Non-pigmented ciliary epithelial cell (primary cell): ENCODE measurements around the gene STAB2.
"Not testable (repeated sequence)": the region's sequence is repeated elsewhere in the genome, so short reads cannot be mapped to it uniquely, and the experiment has no call there.

Experiments
- DNase-seq: peaks from one replicate; pipeline ENCODE4 v3.0.0-alpha.2; 2010; ENCODE audit warnings: low read depth

STAB2 gene

DNA sequence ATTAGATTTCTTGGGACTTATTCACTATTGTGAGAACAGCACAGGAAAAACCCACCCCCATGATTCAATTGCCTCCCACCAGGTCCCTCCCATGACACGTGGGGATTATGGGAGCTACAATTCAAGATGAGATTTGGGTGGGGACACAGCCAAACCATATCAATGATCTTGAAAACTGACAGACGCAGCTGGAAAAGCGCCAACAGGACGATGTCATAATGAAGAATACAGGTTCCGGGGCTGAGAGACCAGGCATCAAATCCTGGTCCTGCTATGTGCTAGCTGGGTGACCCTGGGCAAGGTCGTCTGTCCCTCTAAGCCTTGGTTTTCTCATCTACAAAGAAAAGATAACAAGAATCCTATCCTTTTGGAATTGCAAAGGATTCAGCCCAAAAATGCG lies 222.6 kb downstream of the STAB2 start:
- not testable (repeated sequence) for DNase-seq

DNA sequence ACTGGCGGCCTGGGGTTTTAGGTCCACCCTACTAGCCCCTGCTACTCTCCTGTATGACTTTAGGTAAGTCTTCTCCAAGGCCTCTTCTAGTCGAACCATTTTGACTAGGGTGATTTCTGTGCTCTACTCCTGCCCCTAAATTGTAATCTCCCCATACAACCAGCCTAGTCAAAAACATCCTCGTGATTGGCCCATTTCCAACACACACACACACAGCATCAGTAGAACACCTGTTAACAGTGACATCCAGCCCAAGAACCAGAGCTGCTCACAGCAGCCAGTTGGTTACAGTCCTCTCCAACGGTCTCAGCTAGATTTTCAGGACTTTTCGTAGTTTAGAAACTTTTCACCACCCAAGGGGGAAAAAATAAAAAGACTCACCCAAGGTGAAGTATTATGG lies 223.0 kb downstream of the STAB2 start:
- no peak for DNase-seq

DNA sequence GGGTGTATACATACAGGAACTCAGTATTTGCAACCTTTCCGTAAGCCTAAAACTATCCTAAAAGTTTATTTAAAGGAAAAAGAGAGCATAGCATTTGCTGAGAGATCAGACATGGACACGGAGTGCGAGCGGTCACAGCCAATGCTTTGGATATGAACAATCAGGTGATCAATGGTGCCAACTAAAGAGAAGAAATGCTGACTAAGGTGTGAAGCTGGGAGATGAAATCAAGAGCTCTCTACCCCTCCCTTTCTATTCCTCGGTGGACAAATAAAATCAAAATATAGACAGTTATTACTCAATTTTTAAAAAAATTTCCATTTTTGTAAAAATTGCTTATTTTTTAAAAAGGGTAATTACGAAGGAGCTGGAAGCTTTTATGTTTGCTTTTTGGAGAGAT lies 224.7 kb downstream of the STAB2 start:
- no peak for DNase-seq

DNA sequence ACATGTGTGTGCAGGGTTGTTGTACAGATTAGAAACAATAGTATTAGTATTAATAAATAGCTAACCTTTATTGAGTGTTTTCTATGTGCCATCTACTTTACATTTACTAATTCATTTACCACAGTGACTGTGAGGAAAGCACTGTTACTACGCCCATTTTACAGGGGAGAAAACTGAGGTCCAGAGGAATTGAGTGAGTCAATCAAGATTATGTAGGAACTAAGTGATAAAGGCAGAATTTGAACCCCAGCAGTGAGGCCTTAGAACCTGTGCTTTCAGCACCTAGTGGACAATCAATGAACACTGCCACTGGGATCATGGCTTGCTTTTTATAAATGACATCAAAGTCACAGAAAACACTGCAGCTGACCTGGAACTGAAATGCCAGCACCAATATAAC lies 225.7 kb downstream of the STAB2 start:
- no peak for DNase-seq

DNA sequence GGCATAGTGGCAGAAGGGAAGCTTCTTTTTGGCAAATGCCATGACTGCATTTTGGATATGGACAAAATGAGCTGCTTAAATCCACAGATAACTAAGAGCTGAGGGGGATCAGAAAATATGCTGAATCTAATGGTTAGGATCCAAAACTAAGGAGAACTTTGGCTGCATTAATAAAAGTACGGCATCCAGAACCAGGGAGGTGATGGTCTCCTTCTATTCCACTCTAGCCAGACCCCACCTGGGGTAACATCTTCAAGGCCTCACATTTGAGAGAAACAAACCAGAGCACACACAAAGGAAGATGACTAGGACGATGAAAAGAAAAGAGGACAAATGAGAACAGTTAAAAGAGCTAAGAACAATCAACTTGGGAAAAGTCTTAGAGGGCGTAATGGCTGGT lies 226.4 kb downstream of the STAB2 start:
- DNase-seq: no peak

DNA sequence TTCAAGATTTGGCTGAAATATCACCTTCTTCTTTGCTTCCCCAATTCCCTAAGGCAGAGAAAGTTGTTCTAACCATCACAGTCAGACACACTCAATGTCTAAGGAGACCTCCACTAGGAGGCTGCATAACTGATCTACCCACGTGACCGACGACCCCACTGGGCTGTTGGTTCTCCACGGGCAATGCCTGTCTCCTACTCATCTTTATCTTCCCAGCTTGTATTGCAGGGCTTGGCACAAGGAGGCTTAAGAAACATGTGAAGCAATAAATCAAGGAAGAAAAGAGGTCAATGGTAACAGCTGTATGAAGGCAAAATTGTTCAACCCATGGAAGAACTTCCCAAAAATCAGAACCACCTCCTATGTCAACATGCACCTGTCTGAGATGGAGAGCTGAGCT lies 226.9 kb downstream of the STAB2 start:
- no peak for DNase-seq

DNA sequence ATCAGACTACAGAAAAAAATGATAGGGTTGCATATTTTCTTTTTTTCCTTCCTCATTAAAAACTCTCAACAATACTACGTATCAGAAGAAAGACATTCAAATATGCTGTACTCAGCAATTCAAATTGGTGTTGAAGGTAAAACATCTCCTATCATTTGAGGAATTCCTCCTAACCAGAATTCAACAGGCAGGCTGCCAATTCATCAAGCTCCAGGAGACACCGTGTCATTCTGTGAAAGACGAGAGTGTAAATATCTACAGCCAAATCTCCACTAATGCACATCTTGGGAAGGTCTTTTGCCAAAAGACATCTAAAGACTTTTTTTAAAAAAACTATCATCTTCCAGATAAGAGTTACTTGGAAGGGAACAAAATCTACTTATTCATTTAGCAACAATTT lies 227.4 kb downstream of the STAB2 start:
- DNase-seq: no peak
